GM18858 (cell line): ENCODE data around the gene TGFBR3.
A peak's percentile ranks its signal among the peaks of the same experiment; 100 is the strongest.

ENCODE experiments used
- ATAC-seq: cut with Tn5 transposase; IDR thresholded peaks from one replicate; pipeline ENCODE4 v1.9.1; 2021; ENCODE audit not compliant: unreplicated experiment

TGFBR3 gene

GRCh38 chr1:91764471-91765115, 121.4 kb downstream of the TGFBR3 start:
- no peak for ATAC-seq

GRCh38 chr1:91763252-91763651, 122.7 kb downstream of the TGFBR3 start:
- ATAC-seq: no peak

- no peak for ATAC-seq
Observed at GRCh38 chr1:91761295-91761721, 124.6 kb downstream of the TGFBR3 start.

- no peak for ATAC-seq
Observed at GRCh38 chr1:91760512-91760911, 125.4 kb downstream of the TGFBR3 start.

- no peak for ATAC-seq
Observed at GRCh38 chr1:91759076-91759475, 126.9 kb downstream of the TGFBR3 start.

GRCh38 chr1:91757763-91758460, 128.0 kb downstream of the TGFBR3 start:
- ATAC-seq: no peak

- no peak for ATAC-seq
Observed at GRCh38 chr1:91755702-91756287, 130.2 kb downstream of the TGFBR3 start.

GRCh38 chr1:91754816-91755580, 131.0 kb downstream of the TGFBR3 start:
- no peak for ATAC-seq

GRCh38 chr1:91754348-91754747, 131.6 kb downstream of the TGFBR3 start:
- peak; percentile 59 for ATAC-seq

GRCh38 chr1:91753878-91754277, 132.1 kb downstream of the TGFBR3 start:
- ATAC-seq: no peak

GRCh38 chr1:91752324-91752723, 133.6 kb downstream of the TGFBR3 start:
- ATAC-seq: peak; percentile 59

GRCh38 chr1:91751275-91751674, 134.7 kb downstream of the TGFBR3 start:
- no peak for ATAC-seq

- ATAC-seq: no peak
Observed at GRCh38 chr1:91750398-91750996, 135.5 kb downstream of the TGFBR3 start.

- no peak for ATAC-seq
Observed at GRCh38 chr1:91749788-91750231, 136.1 kb downstream of the TGFBR3 start.

- no peak for ATAC-seq
Observed at GRCh38 chr1:91747666-91748065, 138.3 kb downstream of the TGFBR3 start.

GRCh38 chr1:91746728-91747338, 139.1 kb downstream of the TGFBR3 start:
- ATAC-seq: no peak

- ATAC-seq: no peak
Observed at GRCh38 chr1:91745640-91746373, 140.1 kb downstream of the TGFBR3 start.

GRCh38 chr1:91744953-91745639, 140.9 kb downstream of the TGFBR3 start:
- no peak for ATAC-seq

GRCh38 chr1:91742848-91743292, 143.1 kb downstream of the TGFBR3 start:
- ATAC-seq: no peak
